CD4-positive, alpha-beta T cell (primary cell): ENCODE results near the gene MOAP1. TPM values are rescaled to one million over a fixed set of nuclear protein-coding genes. Genes with fewer than 3 reads are reported as not detected.

ENCODE experiments used
- ATAC-seq: fragments of 200-7000 bp; cut with Tn5 transposase; one replicate; pipeline ENCODE4 v1.10.0; 2022; ENCODE audit warnings: mild to moderate bottlenecking; ENCODE audit not compliant: poor library complexity
- CTCF ChIA-PET: fragments of 350-600 bp; sonication (Branson Sonifier 250); formaldehyde crosslinking; loops from one replicate; lab custom pipeline; 2021; ENCODE audit warnings: antibody characterized with exemption, inconsistent platforms; lab: Charles Lee
- POLR2A ChIA-PET: fragments of 350-600 bp; sonication (Branson Sonifier 250); formaldehyde crosslinking; loops from one replicate; lab custom pipeline; 2021; ENCODE audit warnings: antibody characterized with exemption, inconsistent platforms; lab: Charles Lee
- DNase-seq, 14 experiments: peaks; one replicate each; pipeline ENCODE4 v3.0.0-alpha.2; 2013 to 2020; ENCODE audit warnings: mixed read lengths in 2 of 14
- H3K27ac ChIP-seq, 2 donors: one replicate each; pipeline versions ENCODE4 v1.5.1 to v1.7.0; 2013; ENCODE audit warnings: low read length in 2 of 2, low read depth in 1 of 2, mild to moderate bottlenecking in 1 of 2
- H3K27me3 ChIP-seq, 2 experiments: 1 replicate in 1 of 2; 2 replicates in 1 of 2; pipeline versions ENCODE4 v1.6.1 to v1.7.0; 2013; ENCODE audit warnings: low read length in 2 of 2, control low read depth in 1 of 2, mild to moderate bottlenecking in 1 of 2, moderate library complexity in 1 of 2; ENCODE audit not compliant: insufficient read depth in 2 of 2, control insufficient read depth in 1 of 2
- H3K36me3 ChIP-seq: one replicate; pipeline ENCODE4 v1.6.1; 2013; ENCODE audit warnings: low read length, control low read depth; ENCODE audit not compliant: insufficient read depth
- H3K4me1 ChIP-seq: one replicate; pipeline ENCODE4 v1.6.1; 2013; ENCODE audit warnings: low read length, control low read depth; ENCODE audit not compliant: insufficient read depth
- H3K4me3 ChIP-seq: one replicate; pipeline ENCODE4 v1.5.1; 2013; ENCODE audit warnings: mild to moderate bottlenecking, low read length, moderate library complexity
- H3K9me3 ChIP-seq, 2 experiments: 1 replicate in 1 of 2; 2 replicates in 1 of 2; pipeline versions ENCODE4 v1.6.1 to v1.7.0; 2013; ENCODE audit warnings: low read length in 2 of 2, mild to moderate bottlenecking in 2 of 2, control low read depth in 1 of 2, moderate library complexity in 1 of 2; ENCODE audit not compliant: control insufficient read depth in 1 of 2, insufficient read depth in 1 of 2
- H3K27ac Mint-ChIP-seq: one replicate; pipeline ENCODE4 v1.8.0; 2020; ENCODE audit warnings: mixed read lengths
- H3K27me3 Mint-ChIP-seq: one replicate; pipeline ENCODE4 v1.8.0; 2021; ENCODE audit warnings: mixed read lengths
- H3K36me3 Mint-ChIP-seq: one replicate; pipeline ENCODE4 v1.8.0; 2021; ENCODE audit warnings: low read depth, mixed read lengths
- H3K4me1 Mint-ChIP-seq: one replicate; pipeline ENCODE4 v1.8.0; 2021; ENCODE audit warnings: low read depth, mixed read lengths
- H3K4me3 Mint-ChIP-seq: one replicate; pipeline ENCODE4 v1.8.0; 2020; ENCODE audit warnings: mild to moderate bottlenecking, mixed read lengths
- H3K9me3 Mint-ChIP-seq: one replicate; pipeline ENCODE4 v1.8.0; 2020; ENCODE audit warnings: mixed read lengths
- CTCF ChIP-seq: fragments of 200-600 bp; IDR thresholded peaks from one replicate; pipeline ENCODE4 v1.8.0; 2022; ENCODE audit warnings: antibody characterized with exemption, mild to moderate bottlenecking
- intact Hi-C, 2 experiments: fragments of 100-400 bp; cut with DNase I in 1 of 2; cut with micrococcal nuclease in 1 of 2; formaldehyde crosslinking; loops; one replicate each; pipeline versions ENCODE4 v1.15.1 to v1.9.0; 2023 to 2025; cut with DNase I, micrococcal nuclease
- total RNA-seq, 174 experiments: library from RNA in 2 of 174; stranded (reverse) in 2 of 174; gene quantifications; one replicate each; pipeline ENCODE4 v1.2.3 and lab custom pipeline; 2021 to 2026

Gene MOAP1
- total RNA-seq, 2 experiments from 2014 or later = 127 to 130 TPM

GRCh38 chr14:93223565-93223964 is 38.9 kb upstream of the MOAP1 start:
- Mint-ChIP-seq H3K27ac (no peak overlapping the region), H3K4me1 (no peaks in the 10 kb centered on the region), H3K4me3 (no peak overlapping the region), H3K36me3 (peaks cover 80% of the 10 kb centered on the region), H3K27me3 (no peaks in the 10 kb centered on the region), H3K9me3 (no peaks in the 10 kb centered on the region)
- Histone ChIP-seq H3K27me3 (no peaks in the 10 kb centered on the region), H3K4me3 (no peak overlapping the region), H3K9me3 (no peaks in the 10 kb centered on the region), H3K27ac (no peak overlapping the region), H3K36me3 (peaks cover 54% of the 10 kb centered on the region), H3K4me1 (no peaks in the 10 kb centered on the region)
- DNase-seq (no peak), ATAC-seq (no peak)
- POLR2A ChIA-PET = no interaction called here
- intact Hi-C loops = no loop called here
- CTCF ChIA-PET = no interaction called here
- TF ChIP-seq CTCF = no peak

- Histone ChIP-seq H3K9me3 (no peaks in the 10 kb centered on the region), H3K27me3 (no peaks in the 10 kb centered on the region), H3K4me3 (no peak overlapping the region), H3K36me3 (peaks cover 53% of the 10 kb centered on the region), H3K4me1 (no peaks in the 10 kb centered on the region), H3K27ac (no peak overlapping the region)
- Mint-ChIP-seq H3K4me1 (no peaks in the 10 kb centered on the region), H3K27ac (no peak overlapping the region), H3K9me3 (no peaks in the 10 kb centered on the region), H3K27me3 (no peaks in the 10 kb centered on the region), H3K36me3 (peaks cover 76% of the 10 kb centered on the region), H3K4me3 (no peak overlapping the region)
- ChIA-PET POLR2A (interaction anchor here (0.6 to 1.3 kb wide), 3 partner anchors 13 to 106 kb away, joined by 3 read pairs; partner anchors contain the start of genes LYSET, MOAP1 and UBR7), CTCF (interaction anchor here (1.0 kb wide), 1 partner anchor 269 kb away, joined by 5 read pairs; no protein-coding TSS in a partner anchor)
- TF ChIP-seq CTCF = no peak
- intact Hi-C loops = no loop called here
- DNase-seq = no peak
- no peak for ATAC-seq
These were observed 35.8 kb upstream of the MOAP1 start for GRCh38 chr14:93220509-93220908.

GRCh38 chr14:93219103-93219726 is 34.5 kb upstream of the MOAP1 start:
- intact Hi-C loops = loop anchor here (1.0 to 5.0 kb wide), 5 partner anchors 42 to 267 kb away; no protein-coding TSS in a partner anchor
- ChIA-PET CTCF (interaction anchor here (0.5 to 1.2 kb wide), 13 partner anchors 9 to 470 kb away, joined by 3 to 15 read pairs (median 5); partner anchors contain the start of genes GON7, LYSET, MOAP1 and UBR7), POLR2A (interaction anchor here (0.6 to 1.0 kb wide), 7 partner anchors 8 to 290 kb away, joined by 3 to 12 read pairs (median 3); partner anchors contain the start of genes GON7, LYSET, MOAP1 and UBR7)
- TF ChIP-seq CTCF = peak; percentile 79
- Histone ChIP-seq H3K9me3 (no peaks in the 10 kb centered on the region), H3K36me3 (peaks cover 59% of the 10 kb centered on the region), H3K4me1 (no peaks in the 10 kb centered on the region), H3K27ac (no peak overlapping the region), H3K4me3 (no peak overlapping the region), H3K27me3 (no peaks in the 10 kb centered on the region)
- no peak overlapping the region for H3K4me3 Mint-ChIP-seq
- no peaks in the 10 kb centered on the region for H3K4me1 Mint-ChIP-seq
- H3K36me3 Mint-ChIP-seq = peaks cover 76% of the 10 kb centered on the region
- H3K9me3 Mint-ChIP-seq = no peaks in the 10 kb centered on the region
- DNase-seq (peak in 13 of 14 experiments; percentile 17 to 82 (median 37)), ATAC-seq (peak; percentile 93)
- H3K27ac Mint-ChIP-seq = no peak overlapping the region
- H3K27me3 Mint-ChIP-seq = no peaks in the 10 kb centered on the region
